Vagina (tissue), 2 donors: ENCODE data around the gene F8. TPM values are rescaled to one million over a fixed set of nuclear protein-coding genes. Genes with fewer than 3 reads are reported as not detected.
A peak's percentile ranks its signal among the peaks of the same experiment; 100 is the strongest.

Experiments used
- DNase-seq, 2 donors: peaks; one replicate each; pipeline ENCODE4 v3.0.0-alpha.2; 2017; ENCODE audit errors: extremely low spot score in 2 of 2
- H3K27ac ChIP-seq: fragments of 200-600 bp; sonication (generic); one replicate; pipeline ENCODE4 v1.5.1; 2019
- H3K27me3 ChIP-seq: fragments of 200-600 bp; sonication (generic); one replicate; pipeline ENCODE4 v1.5.1; 2019
- H3K36me3 ChIP-seq, 2 donors: fragments of 200-600 bp; sonication (generic); one replicate each; pipeline ENCODE4 v1.5.1; 2017 to 2019
- H3K4me1 ChIP-seq: fragments of 200-600 bp; sonication (generic); one replicate; pipeline ENCODE4 v1.5.1; 2019
- H3K4me3 ChIP-seq, 2 donors: fragments of 200-600 bp; sonication (generic); 1 replicate in 1 of 2; 2 replicates in 1 of 2; pipeline ENCODE4 v1.5.1; 2016 to 2019
- H3K9me3 ChIP-seq: fragments of 200-600 bp; sonication (generic); one replicate; pipeline ENCODE4 v1.5.1; 2019
- POLR2A ChIP-seq, 2 donors: fragments of 450-650 bp; IDR thresholded peaks; one replicate each; pipeline ENCODE4 v1.6.1; 2017; ENCODE audit warnings: antibody characterized with exemption in 2 of 2, mild to moderate bottlenecking in 2 of 2, moderate library complexity in 2 of 2
- POLR2AphosphoS5 ChIP-seq, 2 donors: sonication (generic); formaldehyde crosslinking; IDR thresholded peaks; one replicate each; pipeline ENCODE4 v1.9.0; 2017; ENCODE audit warnings: antibody characterized with exemption in 2 of 2, mild to moderate bottlenecking in 2 of 2, low read depth in 1 of 2; ENCODE audit not compliant: insufficient read depth in 1 of 2
- intact Hi-C: fragments of 100-400 bp; cut with DNase I; formaldehyde crosslinking; loops from one replicate; pipeline ENCODE4 v1.15.1; 2023
- total RNA-seq: library from RNA; depleted of rRNA; stranded (reverse); fragments of >200 nt; gene quantifications from one replicate; pipeline ENCODE4 v1.2.3, GENCODE V29; 2016
- TF ChIP-seq, protein P1 (sequence below), 3 experiments: fragments of 450-650 bp in 2 of 3; fragments of 200-600 bp in 1 of 3; sonication (generic) in 1 of 3; IDR thresholded peaks; one replicate each; pipeline ENCODE4 v1.5.1; 2017 to 2019; ENCODE audit warnings: antibody characterized with exemption in 3 of 3, mild to moderate bottlenecking in 2 of 3, moderate library complexity in 2 of 3

F8 gene
- total RNA-seq = 5.4 TPM

DNA sequence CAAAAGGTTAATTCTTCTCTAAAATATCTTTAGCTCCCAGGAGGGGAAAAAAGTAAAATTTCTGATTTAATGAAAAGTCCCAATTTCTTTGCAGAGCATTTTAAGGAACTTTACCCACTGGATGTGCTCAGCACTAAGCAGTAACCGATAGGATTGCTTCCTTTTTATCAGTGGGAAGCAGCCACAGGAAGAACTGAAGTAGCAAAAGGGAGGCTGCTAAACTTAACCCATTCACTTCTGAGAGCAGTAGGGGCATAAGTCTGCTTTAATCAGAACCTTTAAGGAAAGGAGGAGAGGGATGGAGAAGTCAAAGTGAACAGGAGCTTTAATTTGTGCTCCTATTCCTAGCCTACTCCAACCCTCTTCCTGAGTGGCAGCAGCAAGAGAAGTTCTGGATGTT lies at the start of gene F8:
TSS of gene F8 (minus strand) at position 139 of the 400 bp plus-strand sequence. CDS start 171 bp downstream, outside the sequence.
- Histone ChIP-seq H3K4me1 (no peaks in the 10 kb centered on the region), H3K4me3 (no peak within 1 kb of the TSS), H3K27me3 (no peaks in the 10 kb centered on the region), H3K27ac (no peak within 1 kb of the TSS), H3K36me3 (no peaks in the 10 kb centered on the region), H3K9me3 (no peaks in the 10 kb centered on the region)
- DNase-seq = no peak
- TF ChIP-seq POLR2A (IDR thresholded peaks at IDR 0.05) (no peak), POLR2AphosphoS5 (IDR thresholded peaks at IDR 0.05; ENCODE audit: insufficient read depth in 1 of 2, low read depth in 1 of 2) (no peak)
- TF ChIP-seq, protein P1, sequence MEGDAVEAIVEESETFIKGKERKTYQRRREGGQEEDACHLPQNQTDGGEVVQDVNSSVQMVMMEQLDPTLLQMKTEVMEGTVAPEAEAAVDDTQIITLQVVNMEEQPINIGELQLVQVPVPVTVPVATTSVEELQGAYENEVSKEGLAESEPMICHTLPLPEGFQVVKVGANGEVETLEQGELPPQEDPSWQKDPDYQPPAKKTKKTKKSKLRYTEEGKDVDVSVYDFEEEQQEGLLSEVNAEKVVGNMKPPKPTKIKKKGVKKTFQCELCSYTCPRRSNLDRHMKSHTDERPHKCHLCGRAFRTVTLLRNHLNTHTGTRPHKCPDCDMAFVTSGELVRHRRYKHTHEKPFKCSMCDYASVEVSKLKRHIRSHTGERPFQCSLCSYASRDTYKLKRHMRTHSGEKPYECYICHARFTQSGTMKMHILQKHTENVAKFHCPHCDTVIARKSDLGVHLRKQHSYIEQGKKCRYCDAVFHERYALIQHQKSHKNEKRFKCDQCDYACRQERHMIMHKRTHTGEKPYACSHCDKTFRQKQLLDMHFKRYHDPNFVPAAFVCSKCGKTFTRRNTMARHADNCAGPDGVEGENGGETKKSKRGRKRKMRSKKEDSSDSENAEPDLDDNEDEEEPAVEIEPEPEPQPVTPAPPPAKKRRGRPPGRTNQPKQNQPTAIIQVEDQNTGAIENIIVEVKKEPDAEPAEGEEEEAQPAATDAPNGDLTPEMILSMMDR (IDR thresholded peaks at IDR 0.05) = no peak
- intact Hi-C loops = no loop called here

DNA sequence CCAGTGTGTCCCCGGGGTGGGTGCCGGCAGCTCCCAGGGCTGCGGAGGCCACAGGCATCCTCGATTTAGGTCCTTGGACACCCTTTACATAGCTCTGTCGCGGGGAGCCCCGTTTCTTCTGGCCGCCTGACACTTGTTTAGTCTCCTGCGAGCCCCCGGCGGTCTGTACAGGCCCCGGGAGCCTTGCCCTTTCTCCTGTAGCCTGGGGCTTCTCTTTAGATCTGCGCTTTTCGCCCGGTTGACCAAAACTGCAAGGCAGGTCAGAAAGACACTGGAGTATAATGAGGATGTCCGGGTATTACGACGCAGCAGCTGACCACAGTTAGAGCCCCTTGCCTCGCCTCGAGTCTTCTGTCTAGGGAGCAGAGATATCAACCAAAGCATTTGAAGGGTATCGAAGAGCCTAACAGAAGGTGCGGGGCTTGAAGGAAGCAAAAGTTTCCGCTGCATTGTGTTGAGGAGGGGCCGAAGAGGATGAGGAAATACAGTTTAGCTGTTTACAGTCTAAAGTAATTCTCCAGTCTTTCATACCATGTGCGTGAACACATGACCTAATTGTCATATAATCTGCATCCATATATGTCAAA lies 49.3 kb upstream of the F8 start:
- H3K27ac ChIP-seq = peak overlapping the region; percentile 51
- no peaks in the 10 kb centered on the region for H3K27me3 ChIP-seq
- H3K36me3 ChIP-seq = no peaks in the 10 kb centered on the region
- H3K9me3 ChIP-seq = no peaks in the 10 kb centered on the region
- H3K4me1 ChIP-seq = peaks cover 23% of the 10 kb centered on the region
- peak in 1 of 2 donors; percentile 87 for DNase-seq
- H3K4me3 ChIP-seq = peak overlapping the region; percentile 54 to 56
- TF ChIP-seq POLR2A (IDR thresholded peaks at IDR 0.05) (no peak), POLR2AphosphoS5 (IDR thresholded peaks at IDR 0.05; ENCODE audit: insufficient read depth in 1 of 2, low read depth in 1 of 2) (no peak)
- TF ChIP-seq, protein P1 (IDR thresholded peaks at IDR 0.05) = no peak
- intact Hi-C loops = loop anchor here (5.0 kb wide), 1 partner anchor 44 kb away; the partner anchor contains the start of gene FUNDC2

DNA sequence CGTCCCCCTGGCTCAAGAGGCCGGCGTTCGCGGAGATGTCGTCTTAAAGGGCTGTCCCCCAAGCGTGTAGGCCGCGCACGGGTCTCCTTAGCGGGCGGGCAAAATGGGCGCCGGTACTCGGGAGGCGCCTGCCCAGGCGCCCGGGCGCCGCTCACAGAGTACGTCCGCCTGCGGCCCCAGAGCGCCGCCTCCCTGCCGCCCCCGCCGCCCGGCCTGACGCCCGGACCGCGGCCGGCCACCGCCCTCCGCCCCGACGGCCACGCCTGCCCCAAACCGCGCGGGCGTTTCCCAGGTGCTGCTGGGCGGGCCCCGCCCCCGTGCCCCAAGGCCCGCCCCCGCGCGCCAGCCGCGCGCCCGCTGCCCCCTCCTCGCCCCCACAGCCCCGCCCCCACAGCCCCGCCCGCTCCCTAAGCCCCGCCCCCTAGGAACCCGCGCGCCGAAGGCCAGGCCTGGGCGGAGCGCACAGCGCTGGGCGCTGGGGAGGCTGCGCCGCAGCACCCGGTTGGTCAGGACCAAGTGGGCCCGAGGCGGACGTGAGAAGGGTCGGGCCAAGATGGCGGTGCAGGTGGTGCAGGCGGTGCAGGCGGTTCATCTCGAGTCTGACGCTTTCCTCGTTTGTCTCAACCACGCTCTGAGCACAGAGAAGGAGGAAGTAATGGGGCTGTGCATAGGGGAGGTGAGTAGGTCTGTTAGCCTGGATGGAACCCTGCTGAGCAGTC lies 48.6 kb upstream of the F8 start, which contains the start of the genes BRCC3, CMC4 and MTCP1:
TSS of gene BRCC3 (plus strand) at position 534 of the 719 bp plus-strand sequence. CDS start at position 554, 20 bp downstream.
TSS of gene CMC4 (minus strand) at position 162 of the 719 bp plus-strand sequence. CDS start 7,113 bp downstream, outside the sequence.
TSS of gene MTCP1 (minus strand) at position 162 of the 719 bp plus-strand sequence. CDS start 5,126 bp downstream, outside the sequence.
- no peaks in the 10 kb centered on the region for H3K9me3 ChIP-seq
- peak within 1 kb of the TSS; percentile 79 for H3K27ac ChIP-seq
- peak in 1 of 2 donors; percentile 65 for TF ChIP-seq POLR2A (IDR thresholded peaks at IDR 0.05)
- TF ChIP-seq, protein P1 (IDR thresholded peaks at IDR 0.05) = no peak
- peak within 1 kb of the TSS; percentile 56 to 67 for H3K4me3 ChIP-seq
- intact Hi-C loops = loop anchor here (5.0 kb wide), 1 partner anchor 44 kb away; the partner anchor contains the start of gene FUNDC2
- H3K36me3 ChIP-seq = no peaks in the 10 kb centered on the region
- no peak for DNase-seq
- H3K27me3 ChIP-seq = no peaks in the 10 kb centered on the region
- H3K4me1 ChIP-seq = peaks cover 23% of the 10 kb centered on the region

DNA sequence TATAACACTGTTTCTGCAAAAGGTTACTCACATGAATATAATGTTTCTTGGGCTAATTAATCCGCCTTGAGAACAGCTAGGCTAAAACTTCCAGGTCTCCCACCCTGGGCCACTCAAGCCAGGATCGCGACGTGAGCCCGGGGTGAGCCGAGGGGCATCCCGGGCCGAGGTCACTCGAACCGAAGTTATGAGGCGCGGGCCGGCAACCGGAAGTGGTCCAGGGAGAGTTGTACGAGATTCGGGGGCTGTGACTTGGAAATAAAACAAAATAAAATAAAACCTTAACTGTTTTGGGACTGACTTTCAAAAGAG lies 48.1 kb upstream of the F8 start:
- H3K4me1 ChIP-seq = peaks cover 23% of the 10 kb centered on the region
- intact Hi-C loops = loop anchor here (5.0 kb wide), 1 partner anchor 43 kb away; the partner anchor contains the start of gene FUNDC2
- H3K27me3 ChIP-seq = no peaks in the 10 kb centered on the region
- peak overlapping the region; percentile 56 to 67 for H3K4me3 ChIP-seq
- peak overlapping the region; percentile 79 for H3K27ac ChIP-seq
- no peaks in the 10 kb centered on the region for H3K9me3 ChIP-seq
- no peaks in the 10 kb centered on the region for H3K36me3 ChIP-seq
- DNase-seq = no peak
- TF ChIP-seq POLR2AphosphoS5 (IDR thresholded peaks at IDR 0.05; ENCODE audit: insufficient read depth in 1 of 2, low read depth in 1 of 2) (no peak), POLR2A (IDR thresholded peaks at IDR 0.05) (no peak)
- TF ChIP-seq, protein P1 (IDR thresholded peaks at IDR 0.05) = no peak
